ENCODE data around the gene UPP2. TPM values are rescaled to one million over a fixed set of nuclear protein-coding genes. Genes with fewer than 3 reads are reported as not detected.

The UPP2 gene
- total RNA-seq, 1 experiment from 2014 or later: not detected

GRCh38 chr2:158154596-158154995 lies 52.9 kb downstream of the UPP2 start:
- no peak for DNase-seq
- no peaks in the 10 kb centered on the region for H3K36me3 ChIP-seq
- H3K9me3 ChIP-seq: no peaks in the 10 kb centered on the region
- H3K27me3 ChIP-seq: no peaks in the 10 kb centered on the region
- H3K4me3 ChIP-seq: no peak overlapping the region

- H3K27me3 ChIP-seq: no peaks in the 10 kb centered on the region
- no peak overlapping the region for H3K4me3 ChIP-seq
- no peaks in the 10 kb centered on the region for H3K9me3 ChIP-seq
- H3K36me3 ChIP-seq: no peaks in the 10 kb centered on the region
- no peak for DNase-seq
These were observed 71.0 kb downstream of the UPP2 start for GRCh38 chr2:158172719-158173118.

- no peaks in the 10 kb centered on the region for H3K9me3 ChIP-seq
- no peak for DNase-seq
- no peaks in the 10 kb centered on the region for H3K36me3 ChIP-seq
- no peak overlapping the region for H3K4me3 ChIP-seq
- no peaks in the 10 kb centered on the region for H3K27me3 ChIP-seq
These were observed 72.8 kb downstream of the UPP2 start for GRCh38 chr2:158174495-158174894.

GRCh38 chr2:158174956-158175355 lies 73.3 kb downstream of the UPP2 start:
- no peaks in the 10 kb centered on the region for H3K9me3 ChIP-seq
- no peak for DNase-seq
- no peaks in the 10 kb centered on the region for H3K36me3 ChIP-seq
- H3K27me3 ChIP-seq: no peaks in the 10 kb centered on the region
- no peak overlapping the region for H3K4me3 ChIP-seq

GRCh38 chr2:158178646-158179045 lies 77.0 kb downstream of the UPP2 start:
- Histone ChIP-seq H3K9me3 (no peaks in the 10 kb centered on the region), H3K36me3 (no peaks in the 10 kb centered on the region), H3K4me3 (no peak overlapping the region), H3K27me3 (no peaks in the 10 kb centered on the region)
- no peak for DNase-seq

- no peak for DNase-seq
- Histone ChIP-seq H3K36me3 (no peaks in the 10 kb centered on the region), H3K9me3 (no peaks in the 10 kb centered on the region), H3K27me3 (no peaks in the 10 kb centered on the region), H3K4me3 (no peak overlapping the region)
These were observed 78.0 kb downstream of the UPP2 start for GRCh38 chr2:158179660-158180059.

DNA sequence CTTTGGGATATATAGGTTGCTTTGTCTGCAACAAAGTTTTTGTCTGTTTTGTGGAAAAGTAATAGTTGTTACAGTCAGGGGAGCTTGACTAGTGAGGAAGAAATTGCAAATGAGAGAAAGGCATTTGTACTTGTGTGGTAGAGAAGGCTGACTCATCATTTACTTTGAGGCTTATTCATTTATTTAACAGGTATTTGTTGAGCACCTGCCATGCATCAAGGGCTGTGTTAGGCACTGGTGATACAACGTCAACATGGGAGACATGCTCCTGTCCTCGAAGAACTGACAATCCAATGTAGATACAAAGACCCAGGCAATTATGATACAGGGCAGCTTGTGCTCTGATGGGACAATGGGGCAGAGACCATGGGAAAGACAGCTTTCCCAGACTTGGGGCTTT lies 79.5 kb downstream of the UPP2 start:
- H3K9me3 ChIP-seq: no peaks in the 10 kb centered on the region
- H3K4me3 ChIP-seq: no peak overlapping the region
- no peaks in the 10 kb centered on the region for H3K36me3 ChIP-seq
- no peaks in the 10 kb centered on the region for H3K27me3 ChIP-seq
- DNase-seq: no peak

GRCh38 chr2:158182676-158183295 lies 81.1 kb downstream of the UPP2 start:
- DNase-seq: no peak
- H3K9me3 ChIP-seq: no peaks in the 10 kb centered on the region
- H3K27me3 ChIP-seq: no peaks in the 10 kb centered on the region
- H3K4me3 ChIP-seq: no peak overlapping the region
- H3K36me3 ChIP-seq: no peaks in the 10 kb centered on the region

GRCh38 chr2:158184001-158184400 lies 82.3 kb downstream of the UPP2 start:
- no peaks in the 10 kb centered on the region for H3K27me3 ChIP-seq
- DNase-seq: no peak
- no peaks in the 10 kb centered on the region; the same call in 1 of the 2 replicates for H3K9me3 ChIP-seq
- no peaks in the 10 kb centered on the region for H3K36me3 ChIP-seq
- H3K4me3 ChIP-seq: no peak overlapping the region

DNA sequence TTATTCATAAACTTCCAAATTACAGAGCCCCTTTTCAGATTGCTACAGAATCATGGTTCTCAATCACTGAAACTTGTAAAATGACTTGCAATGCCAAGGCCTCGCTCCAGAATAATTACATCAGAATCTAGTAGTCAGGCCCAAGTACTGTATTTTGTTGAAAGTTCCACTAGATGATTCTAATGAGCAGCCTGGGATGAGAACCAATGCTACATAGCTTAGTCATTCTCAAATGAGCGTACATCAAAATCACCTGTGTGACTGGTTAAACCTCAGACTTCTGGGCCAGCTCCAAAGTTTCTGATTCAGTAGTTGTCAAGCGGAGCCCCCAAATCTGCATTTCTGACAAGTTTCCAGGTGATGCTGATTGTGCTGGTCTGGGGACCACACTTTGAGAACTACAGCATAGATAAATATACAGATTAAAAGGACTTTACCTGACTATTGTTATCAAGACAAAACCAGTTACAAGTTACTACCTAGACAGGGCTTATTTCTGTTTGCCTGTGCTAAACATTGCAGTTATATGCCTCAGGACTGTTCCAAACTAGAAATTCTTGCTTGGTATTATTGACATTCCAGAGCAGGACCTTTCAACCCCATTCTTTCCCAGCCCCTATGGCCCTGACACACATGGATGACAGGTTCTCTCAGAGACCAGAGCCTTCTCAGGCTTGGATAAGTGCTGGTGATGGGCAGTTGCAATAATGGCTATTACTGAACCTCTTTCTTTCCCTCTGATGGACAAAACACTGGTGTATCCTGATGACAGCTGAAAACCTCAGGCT lies 83.1 kb downstream of the UPP2 start:
- no peaks in the 10 kb centered on the region for H3K36me3 ChIP-seq
- DNase-seq: no peak
- no peaks in the 10 kb centered on the region; the same call in 1 of the 2 replicates for H3K9me3 ChIP-seq
- no peaks in the 10 kb centered on the region for H3K27me3 ChIP-seq
- no peak overlapping the region for H3K4me3 ChIP-seq

Other genes starting within 250 kb of the UPP2 start
- gene ACVR1, start 225.5 kb upstream of the UPP2 start, total RNA-seq (2014; rRNA removed; shearing (Covaris generic); ENCODE audit: low replicate concordance): 1.9 and 5.9 TPM in 2 replicates